ENCODE data around the gene STARD3. TPM values are rescaled to one million over a fixed set of nuclear protein-coding genes. Genes with fewer than 3 reads are reported as not detected.

The STARD3 gene
- 21.8 and 22.6 TPM in 2 replicates for total RNA-seq

DNA sequence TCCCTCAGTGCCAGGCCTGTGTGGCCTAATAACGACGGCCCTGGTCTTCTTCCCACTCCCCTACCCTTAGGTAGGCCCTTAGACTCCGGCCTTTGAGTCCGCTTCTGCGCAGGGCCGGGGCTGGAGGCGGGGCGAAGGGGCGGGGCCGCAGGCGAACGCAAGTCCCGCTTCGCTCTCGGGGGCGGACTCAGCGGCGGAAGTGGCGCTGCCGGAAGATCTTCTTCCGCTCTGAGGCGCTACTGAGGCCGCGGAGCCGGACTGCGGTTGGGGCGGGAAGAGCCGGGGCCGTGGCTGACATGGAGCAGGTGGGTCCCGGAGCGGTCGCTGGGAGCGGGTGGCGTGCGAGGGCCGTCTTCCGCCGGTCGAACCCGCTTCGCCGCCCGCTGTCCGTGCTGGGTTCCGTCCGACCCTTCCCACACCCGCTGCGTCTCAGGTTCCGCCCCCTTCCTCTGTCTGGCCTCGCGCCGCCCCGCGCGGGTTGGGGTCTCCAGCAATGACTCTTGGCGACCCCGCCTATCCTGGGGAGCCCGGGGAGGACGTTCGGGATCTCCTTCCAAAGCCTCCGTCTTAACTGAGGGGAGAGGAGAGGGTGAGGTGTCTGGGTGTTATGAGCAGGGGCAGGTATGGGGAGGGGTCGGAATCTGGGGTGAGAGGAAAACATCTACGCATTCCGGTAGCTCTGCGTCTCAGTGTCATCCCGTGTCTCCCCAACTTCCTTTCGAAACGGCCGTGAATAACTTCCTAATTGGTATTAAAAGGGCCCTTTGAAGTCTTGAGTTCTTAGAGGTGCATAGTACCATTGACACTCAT, at the start of gene STARD3:
TSS of gene STARD3 (plus strand) at position 218 of the 810 bp plus-strand sequence. CDS start 16,388 bp downstream, outside the sequence.

DNA sequence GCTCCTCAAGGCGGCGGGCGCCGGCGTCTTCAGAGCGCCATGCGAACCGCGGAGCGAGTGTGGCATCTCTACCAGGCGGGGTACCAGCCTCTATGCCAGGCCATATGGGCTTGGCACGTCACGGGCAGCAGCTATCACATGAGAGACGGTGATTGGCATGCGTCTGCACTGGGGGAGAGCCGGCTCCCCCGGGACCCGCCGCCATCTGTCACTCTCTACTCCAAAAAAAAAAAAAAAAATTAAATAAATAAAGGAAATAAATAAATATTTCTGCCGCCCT, 29.2 kb upstream of the STARD3 start, which contains the start of gene NEUROD2:
TSS of gene NEUROD2 (minus strand) at position 70 of the 280 bp plus-strand sequence. CDS start 1,321 bp downstream, outside the sequence.

DNA sequence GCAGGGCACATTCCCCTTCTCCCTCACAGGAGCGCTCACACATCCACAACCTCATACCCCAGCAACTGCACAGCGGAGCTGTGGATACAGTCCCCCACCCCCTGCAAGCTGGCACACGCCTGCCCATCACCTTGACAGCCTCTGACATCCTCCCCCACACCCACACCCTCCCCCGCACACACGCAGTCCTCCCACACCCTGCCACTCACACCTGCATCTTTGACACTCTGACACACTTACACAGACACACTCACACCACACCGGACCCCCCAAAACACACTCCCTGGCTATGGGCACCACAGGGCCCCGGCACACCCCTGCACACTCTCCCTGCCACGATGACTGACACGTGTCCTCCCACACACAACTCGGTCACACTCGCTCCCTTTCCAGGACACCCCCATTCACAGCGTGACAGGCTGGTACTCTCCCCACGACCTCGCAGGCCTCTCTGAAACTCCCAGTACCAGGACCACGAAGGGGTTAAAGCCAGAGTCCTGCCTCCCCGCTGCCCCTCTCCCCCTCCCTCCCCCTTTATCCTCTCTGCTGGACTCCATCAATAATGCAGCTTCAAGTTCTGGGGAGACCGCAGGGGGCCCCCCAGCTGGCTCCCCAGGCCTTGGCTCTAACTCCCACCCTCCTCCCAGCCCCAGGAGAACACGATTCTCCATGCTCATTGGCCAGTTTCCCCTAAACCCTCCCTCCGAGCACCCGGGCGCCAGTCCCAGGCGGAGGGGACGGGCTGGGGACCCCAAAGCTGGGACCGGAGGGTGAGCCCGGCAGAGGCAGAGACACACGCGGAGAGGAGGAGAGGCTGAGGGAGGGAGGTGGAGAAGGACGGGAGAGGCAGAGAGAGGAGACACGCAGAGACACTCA, 10.5 kb upstream of the STARD3 start, which contains the start of gene PPP1R1B:
TSS of gene PPP1R1B (plus strand) at position 782 of the 876 bp plus-strand sequence. CDS start 441 bp downstream, outside the sequence.

DNA sequence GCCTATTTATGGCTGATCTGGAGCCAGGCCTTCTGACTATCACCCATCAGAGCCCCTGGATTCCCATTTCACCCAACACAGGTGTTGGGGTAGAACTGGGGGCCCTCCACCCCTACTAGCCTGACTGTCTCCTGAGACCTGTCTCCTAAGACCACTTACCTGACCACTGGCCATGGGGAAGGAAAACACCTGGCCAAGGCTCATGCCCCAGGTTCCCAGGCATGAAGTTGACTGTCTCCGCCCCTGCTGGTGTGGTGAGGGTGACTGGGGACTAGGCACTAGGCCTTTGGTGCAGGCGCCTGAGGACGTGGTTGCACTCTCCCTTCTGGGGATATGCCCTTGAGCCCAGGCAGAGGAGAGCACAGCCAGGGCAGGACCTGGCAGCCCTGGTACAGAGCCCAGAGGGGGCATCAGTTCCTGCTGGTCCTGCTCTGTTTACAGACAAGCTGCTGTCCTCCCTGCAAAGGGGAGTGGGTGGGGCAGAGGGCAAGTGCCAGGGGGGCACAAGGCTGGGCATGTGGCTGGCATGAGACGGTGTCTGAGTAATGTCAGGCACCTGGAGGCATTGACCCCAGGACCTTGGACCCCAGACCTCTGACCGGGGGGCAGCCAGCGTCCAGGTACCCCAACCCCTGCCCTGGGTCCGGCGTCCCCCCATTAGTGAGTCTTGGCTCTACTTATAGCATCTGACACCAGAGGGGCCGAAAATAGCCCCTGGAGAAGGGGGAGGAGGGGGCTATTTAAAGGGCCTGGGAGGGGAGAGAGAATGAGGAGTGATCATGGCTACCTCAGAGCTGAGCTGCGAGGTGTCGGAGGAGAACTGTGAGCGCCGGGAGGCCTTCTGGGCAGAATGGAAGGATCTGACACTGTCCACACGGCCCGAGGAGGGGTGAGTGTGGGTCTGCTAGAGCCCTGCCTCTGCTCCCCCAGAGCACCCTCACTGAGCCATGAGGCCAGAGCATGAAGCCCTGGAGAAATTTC, 27.9 kb downstream of the STARD3 start, which contains the start of gene TCAP:
TSS of gene TCAP (plus strand) at position 769 of the 981 bp plus-strand sequence. CDS start at position 780, 11 bp downstream.

DNA sequence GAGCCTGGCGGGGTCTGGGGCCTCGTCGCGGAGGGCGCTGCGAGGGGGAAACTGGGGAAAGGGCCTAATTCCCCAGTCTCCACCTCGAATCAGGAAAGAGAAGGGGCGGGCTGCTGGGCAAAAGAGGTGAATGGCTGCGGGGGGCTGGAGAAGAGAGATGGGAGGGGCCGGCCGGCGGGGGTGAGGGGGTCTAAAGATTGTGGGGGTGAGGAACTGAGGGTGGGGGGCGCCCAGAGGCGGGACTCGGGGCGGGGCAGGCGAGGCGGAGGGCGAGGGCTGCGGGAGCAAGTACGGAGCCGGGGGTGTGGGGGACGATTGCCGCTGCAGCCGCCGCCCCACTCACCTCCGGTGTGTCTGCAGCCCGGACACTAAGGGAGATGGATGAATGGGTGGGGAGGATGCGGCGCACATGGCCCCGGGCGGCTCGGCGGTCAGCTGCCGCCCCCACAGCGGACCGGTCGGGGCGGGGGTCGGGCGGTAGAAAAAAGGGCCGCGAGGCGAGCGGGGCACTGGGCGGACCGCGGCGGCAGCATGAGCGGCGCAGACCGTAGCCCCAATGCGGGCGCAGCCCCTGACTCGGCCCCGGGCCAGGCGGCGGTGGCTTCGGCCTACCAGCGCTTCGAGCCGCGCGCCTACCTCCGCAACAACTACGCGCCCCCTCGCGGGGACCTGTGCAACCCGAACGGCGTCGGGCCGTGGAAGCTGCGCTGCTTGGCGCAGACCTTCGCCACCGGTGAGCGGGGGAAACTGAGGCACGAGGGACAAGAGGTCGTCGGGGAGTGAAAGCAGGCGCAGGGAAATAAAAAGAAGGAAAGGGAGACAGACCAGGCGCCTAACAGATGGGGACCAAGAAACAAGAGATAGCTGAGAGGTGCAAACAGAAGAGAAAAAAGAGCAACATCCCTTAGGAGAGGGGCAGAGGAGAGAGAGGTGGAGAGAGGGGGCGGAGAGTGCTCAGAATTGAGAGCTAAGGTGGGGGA, 31.3 kb downstream of the STARD3 start, which contains the start of gene PNMT:
TSS of gene PNMT (plus strand) at position 509 of the 980 bp plus-strand sequence. CDS start at position 532, 23 bp downstream.

DNA sequence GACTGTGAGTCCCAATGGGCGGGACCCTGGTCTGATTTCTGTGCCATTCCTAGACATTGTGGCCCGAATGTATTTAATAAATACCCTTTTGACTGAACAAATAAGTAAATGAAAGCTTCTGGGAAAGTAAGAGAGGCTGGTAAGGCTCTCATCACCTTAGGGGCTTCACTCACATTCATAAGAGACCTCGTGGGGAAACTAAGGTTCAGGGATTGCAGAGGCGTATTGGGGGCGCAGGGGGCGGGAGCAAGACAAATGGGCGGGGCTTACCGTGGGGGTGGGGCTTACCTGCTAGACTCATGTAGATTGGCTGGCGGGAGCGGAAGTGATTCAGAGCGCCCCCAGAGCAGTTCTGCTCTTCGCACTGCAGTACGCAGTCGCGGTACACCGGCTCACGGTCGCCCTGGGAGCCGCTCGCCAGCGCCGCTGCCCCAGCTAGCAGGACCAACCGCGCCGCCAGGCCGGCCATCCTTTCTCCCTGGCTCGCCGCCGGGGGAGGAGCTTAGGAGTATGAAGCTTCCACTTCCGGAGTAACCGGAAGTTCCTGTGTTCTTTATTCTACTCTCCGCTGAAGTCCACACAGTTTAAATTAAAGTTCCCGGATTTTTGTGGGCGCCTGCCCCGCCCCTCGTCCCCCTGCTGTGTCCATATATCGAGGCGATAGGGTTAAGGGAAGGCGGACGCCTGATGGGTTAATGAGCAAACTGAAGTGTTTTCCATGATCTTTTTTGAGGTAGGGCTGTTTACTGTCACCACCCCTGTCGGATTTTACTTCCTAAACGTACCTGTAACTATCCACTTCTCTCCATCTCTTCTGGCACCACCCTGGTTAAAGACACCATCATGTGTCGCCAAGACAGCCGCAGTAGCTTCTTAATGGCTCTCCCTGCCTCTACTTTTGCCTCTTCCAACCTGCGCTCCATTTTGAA, 50.9 kb downstream of the STARD3 start, which contains the start of gene PGAP3:
TSS of gene PGAP3 (minus strand) at position 512 of the 929 bp plus-strand sequence. CDS start at position 469, 43 bp downstream.

DNA sequence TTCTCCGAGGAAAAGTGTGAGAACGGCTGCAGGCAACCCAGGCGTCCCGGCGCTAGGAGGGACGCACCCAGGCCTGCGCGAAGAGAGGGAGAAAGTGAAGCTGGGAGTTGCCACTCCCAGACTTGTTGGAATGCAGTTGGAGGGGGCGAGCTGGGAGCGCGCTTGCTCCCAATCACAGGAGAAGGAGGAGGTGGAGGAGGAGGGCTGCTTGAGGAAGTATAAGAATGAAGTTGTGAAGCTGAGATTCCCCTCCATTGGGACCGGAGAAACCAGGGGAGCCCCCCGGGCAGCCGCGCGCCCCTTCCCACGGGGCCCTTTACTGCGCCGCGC, 62.8 kb downstream of the STARD3 start, which contains the start of gene ERBB2:
TSS of gene ERBB2 (plus strand) at position 247 of the 330 bp plus-strand sequence. CDS start 175 bp downstream, outside the sequence.

Other genes starting within 250 kb of the STARD3 start
- 12.2 and 13.5 TPM in 2 replicates for gene FBXL20, start 235.5 kb upstream of the STARD3 start, total RNA-seq
- gene MED1, start 185.9 kb upstream of the STARD3 start, total RNA-seq = 38.2 and 45.9 TPM in 2 replicates
- 49.2 and 53.6 TPM in 2 replicates for gene CDK12, start 175.7 kb upstream of the STARD3 start, total RNA-seq
- not detected in 2 replicates for gene NEUROD2, start 29.2 kb upstream of the STARD3 start, total RNA-seq
- not detected in 2 replicates for gene PPP1R1B, start 10.2 kb upstream of the STARD3 start, total RNA-seq
- 0.13 and 0.36 TPM in 2 replicates for gene TCAP, start 28.2 kb downstream of the STARD3 start, total RNA-seq
- gene PNMT, start 31.3 kb downstream of the STARD3 start, total RNA-seq = not detected in 2 replicates
- gene PGAP3, start 50.9 kb downstream of the STARD3 start, total RNA-seq = 1.4 and 2.7 TPM in 2 replicates
- gene ERBB2, start 62.9 kb downstream of the STARD3 start, total RNA-seq = 17.3 and 28.9 TPM in 2 replicates
- 25.5 and 26.9 TPM in 2 replicates for gene MIEN1, start 93.4 kb downstream of the STARD3 start, total RNA-seq
- 0.07 TPM in 1 of 2 replicates, not detected in the other for gene GRB7, start 100.8 kb downstream of the STARD3 start, total RNA-seq
- not detected in 2 replicates for gene IKZF3, start 227.2 kb downstream of the STARD3 start, total RNA-seq
- gene ZPBP2, start 231.1 kb downstream of the STARD3 start, total RNA-seq = not detected in 2 replicates

Measured in thoracic aorta endothelial cell (primary cell).